Left lung (tissue), 10 donors: ENCODE data around the gene LPO. TPM values are rescaled to one million over a fixed set of nuclear protein-coding genes. Genes with fewer than 3 reads are reported as not detected.
A peak's percentile ranks its signal among the peaks of the same experiment; 100 is the strongest.

Experiments
- ATAC-seq: fragments of 200-7000 bp; cut with Tn5 transposase; one replicate; pipeline ENCODE4 v1.9.1; 2020; ENCODE audit warnings: moderate library complexity
- DNase-seq, 4 donors: peaks; one replicate each; pipeline ENCODE4 v3.0.0-alpha.2; 2013 to 2020
- H3K27ac ChIP-seq, 2 donors: fragments of 200-600 bp; sonication (generic) in 1 of 2; one replicate each; pipeline versions ENCODE4 v1.5.0 to v1.8.0; 2020 to 2021
- H3K27me3 ChIP-seq, 2 donors: fragments of 200-600 bp; sonication (generic) in 1 of 2; one replicate each; pipeline versions ENCODE4 v1.5.0 to v1.8.0; 2020 to 2021
- H3K36me3 ChIP-seq, 2 donors: fragments of 200-600 bp; sonication (generic) in 1 of 2; one replicate each; pipeline versions ENCODE4 v1.5.0 to v1.8.0; 2020 to 2021
- H3K4me1 ChIP-seq, 2 donors: fragments of 200-600 bp; one replicate each; pipeline ENCODE4 v1.8.0; 2021
- H3K4me3 ChIP-seq, 2 donors: fragments of 200-600 bp; sonication (generic) in 1 of 2; one replicate each; pipeline versions ENCODE4 v1.5.0 to v1.8.0; 2020 to 2021; ENCODE audit warnings: mild to moderate bottlenecking in 1 of 2
- H3K9me3 ChIP-seq, 2 donors: fragments of 200-600 bp; sonication (generic) in 1 of 2; one replicate each; pipeline versions ENCODE4 v1.5.0 to v1.8.0; 2020 to 2021
- intact Hi-C, 2 donors: fragments of 100-400 bp; cut with DNase I; formaldehyde crosslinking; loops; one replicate each; pipeline versions ENCODE4 v1.11.2 to v1.14.2; 2022
- polyA plus RNA-seq, 6 donors: library from polyadenylated mRNA; unstranded; fragments of 120-200 nt; gene quantifications; one replicate each; pipeline ENCODE4 v1.2.1, GENCODE V29; 2013; ENCODE audit not compliant: insufficient read length in 6 of 6
- total RNA-seq, 2 donors: library from RNA; stranded (reverse); fragmentation: NEBNext Ultra II Directional; extraction: Animal tissue kit (Norgen Biotek cat#: 25700); gene quantifications; one replicate each; pipeline ENCODE4 v1.2.1, GENCODE V29; 2021
- TF ChIP-seq, protein P1 (sequence below), 2 donors: fragments of 200-600 bp; sonication (generic) in 1 of 2; IDR thresholded peaks; one replicate each; pipeline versions ENCODE4 v1.5.0 to v1.8.0; 2021; ENCODE audit warnings: antibody characterized with exemption in 2 of 2
- donor health status: DM: no; HTN: yes; CAD: no.
- donor health status: DM: no; HTN: no; CAD: no.

Gene LPO
- total and polyA plus RNA-seq, 8 donors = 0.10 to 0.24 (median 0.14) TPM; not detected in 1

DNA sequence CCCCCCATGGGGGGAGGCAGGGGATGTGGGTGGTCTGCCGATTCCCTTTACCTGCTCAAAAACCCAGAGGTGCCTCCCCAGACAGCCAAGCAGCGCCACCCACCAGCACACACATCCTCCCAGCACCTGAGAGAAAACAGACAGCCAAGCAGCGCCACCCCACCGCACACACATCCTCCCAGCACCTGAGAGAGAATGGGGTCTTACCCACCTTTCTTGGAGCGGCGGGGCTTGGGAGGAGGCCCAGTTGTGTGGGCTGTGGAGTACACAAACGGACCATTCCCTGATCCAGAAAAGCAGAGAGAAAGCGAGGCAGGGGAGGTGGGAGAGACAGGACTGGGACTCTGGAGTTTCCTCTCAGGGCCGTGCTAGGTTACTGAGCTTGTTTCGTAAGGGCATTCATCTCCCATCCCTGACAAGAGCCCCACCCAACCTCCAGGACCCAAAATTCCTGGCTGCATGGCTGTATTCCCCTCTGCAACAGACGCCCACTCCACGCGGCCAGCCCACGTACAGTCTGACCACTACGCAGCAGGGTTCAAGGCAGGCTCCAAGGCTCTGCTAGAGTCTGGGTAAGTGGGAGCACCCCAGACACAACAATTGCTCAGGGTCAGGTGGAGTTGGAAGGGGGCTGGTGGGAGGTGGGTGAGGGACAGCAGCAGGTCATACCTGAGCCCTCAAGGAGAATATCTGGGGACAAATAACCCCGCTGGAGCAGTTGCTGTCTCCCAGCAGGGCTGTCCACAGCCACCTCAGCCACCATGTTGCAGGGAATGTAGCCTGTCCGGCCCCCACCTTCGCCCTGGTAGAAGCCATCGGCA, 68.0 kb downstream of the LPO start:
- H3K4me3 ChIP-seq = no peak overlapping the region
- H3K36me3 ChIP-seq = no peaks in the 10 kb centered on the region
- H3K27me3 ChIP-seq = peaks cover 0 to 4% of the 10 kb centered on the region in 2 donors
- intact Hi-C loops = no loop called here
- H3K4me1 ChIP-seq = peaks cover 0 to 10% of the 10 kb centered on the region in 2 donors
- no peak for ATAC-seq
- peak in 1 of 4 donors; percentile 37 for DNase-seq
- no peak overlapping the region for H3K27ac ChIP-seq
- H3K9me3 ChIP-seq = no peaks in the 10 kb centered on the region
- TF ChIP-seq, protein P1, sequence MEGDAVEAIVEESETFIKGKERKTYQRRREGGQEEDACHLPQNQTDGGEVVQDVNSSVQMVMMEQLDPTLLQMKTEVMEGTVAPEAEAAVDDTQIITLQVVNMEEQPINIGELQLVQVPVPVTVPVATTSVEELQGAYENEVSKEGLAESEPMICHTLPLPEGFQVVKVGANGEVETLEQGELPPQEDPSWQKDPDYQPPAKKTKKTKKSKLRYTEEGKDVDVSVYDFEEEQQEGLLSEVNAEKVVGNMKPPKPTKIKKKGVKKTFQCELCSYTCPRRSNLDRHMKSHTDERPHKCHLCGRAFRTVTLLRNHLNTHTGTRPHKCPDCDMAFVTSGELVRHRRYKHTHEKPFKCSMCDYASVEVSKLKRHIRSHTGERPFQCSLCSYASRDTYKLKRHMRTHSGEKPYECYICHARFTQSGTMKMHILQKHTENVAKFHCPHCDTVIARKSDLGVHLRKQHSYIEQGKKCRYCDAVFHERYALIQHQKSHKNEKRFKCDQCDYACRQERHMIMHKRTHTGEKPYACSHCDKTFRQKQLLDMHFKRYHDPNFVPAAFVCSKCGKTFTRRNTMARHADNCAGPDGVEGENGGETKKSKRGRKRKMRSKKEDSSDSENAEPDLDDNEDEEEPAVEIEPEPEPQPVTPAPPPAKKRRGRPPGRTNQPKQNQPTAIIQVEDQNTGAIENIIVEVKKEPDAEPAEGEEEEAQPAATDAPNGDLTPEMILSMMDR (IDR thresholded peaks at IDR 0.05) = no peak

DNA sequence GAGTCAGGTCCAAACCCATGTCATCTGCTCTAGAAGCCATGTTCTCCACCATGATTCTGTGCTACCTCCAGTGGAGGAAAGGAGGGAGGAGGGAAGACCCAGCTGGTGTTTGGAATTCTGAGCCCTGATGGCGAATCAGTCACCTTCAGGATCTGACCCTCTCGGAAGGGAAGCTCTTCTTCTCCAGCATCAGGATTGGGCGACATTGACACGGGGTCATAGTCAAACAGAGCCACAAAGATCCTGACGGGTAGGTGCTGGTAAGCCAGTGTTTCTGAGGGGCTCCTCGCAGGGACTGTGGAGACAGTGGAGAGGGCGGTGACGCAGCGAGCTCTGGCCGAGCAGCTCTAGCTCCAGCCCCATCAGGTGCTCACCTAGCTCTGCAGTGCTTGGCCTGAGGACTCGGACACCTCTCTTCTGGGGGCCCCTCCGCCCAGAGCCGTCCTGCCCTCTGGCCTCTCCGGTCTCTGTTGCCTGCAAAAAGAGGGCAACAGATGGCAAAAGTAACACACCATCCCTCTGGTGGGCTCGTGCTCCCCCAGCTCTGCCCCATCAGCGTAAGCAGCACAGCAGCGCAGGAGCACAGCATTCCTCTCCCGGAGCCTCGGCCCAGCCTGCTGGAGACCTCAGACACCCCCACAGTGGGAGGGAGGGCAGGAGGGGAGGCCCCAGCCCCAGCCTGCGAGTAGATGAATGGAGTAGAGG, 69.2 kb downstream of the LPO start:
- no peaks in the 10 kb centered on the region for H3K9me3 ChIP-seq
- no peaks in the 10 kb centered on the region for H3K36me3 ChIP-seq
- ATAC-seq (no peak), DNase-seq (no peak)
- intact Hi-C loops = no loop called here
- peaks cover 0 to 4% of the 10 kb centered on the region in 2 donors for H3K27me3 ChIP-seq
- H3K4me3 ChIP-seq = no peak overlapping the region
- TF ChIP-seq, protein P1 (IDR thresholded peaks at IDR 0.05) = no peak
- no peak overlapping the region for H3K27ac ChIP-seq
- peaks cover 0 to 10% of the 10 kb centered on the region in 2 donors for H3K4me1 ChIP-seq

DNA sequence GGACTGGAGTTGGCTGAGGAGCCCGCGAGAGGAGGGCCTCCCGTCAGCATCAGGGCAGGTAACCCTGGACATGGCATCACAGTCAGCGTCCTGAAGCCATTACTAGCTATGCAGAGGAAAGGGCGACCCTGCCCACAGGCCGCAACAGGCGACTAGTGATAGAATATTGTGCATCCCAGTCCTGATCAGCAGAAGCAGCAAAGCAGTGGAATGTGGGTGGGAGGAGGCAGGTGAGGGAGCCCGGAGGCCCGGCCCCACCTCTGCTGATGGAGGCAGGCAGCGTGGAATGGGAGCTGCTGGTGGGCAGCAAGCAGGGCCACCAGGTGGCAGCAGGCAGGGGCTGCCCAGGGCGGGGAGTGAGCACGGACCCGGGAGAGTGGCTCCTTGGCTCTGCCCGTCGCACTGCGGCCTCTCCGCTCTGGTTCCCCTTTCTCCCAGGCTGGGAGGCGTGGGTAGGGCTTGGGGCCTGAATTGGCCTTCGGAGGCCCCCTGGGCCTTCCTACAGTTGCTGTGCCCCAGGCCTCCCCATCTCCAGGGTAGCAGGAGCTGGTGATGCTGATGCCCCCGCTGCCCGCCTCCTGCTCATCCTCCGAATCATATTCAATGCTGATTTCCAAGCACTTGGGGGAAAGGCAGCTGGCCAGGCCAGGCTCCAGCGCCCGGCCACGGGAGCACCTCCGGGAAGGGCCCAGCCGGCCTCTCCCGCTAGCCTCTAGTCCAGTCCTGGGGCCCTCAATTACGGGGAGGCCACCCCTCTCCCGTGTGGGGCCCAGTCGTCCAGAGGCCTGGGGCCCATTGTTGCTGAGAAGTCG, 70.0 kb downstream of the LPO start:
- ATAC-seq = peak; percentile 10
- intact Hi-C loops = no loop called here

DNA sequence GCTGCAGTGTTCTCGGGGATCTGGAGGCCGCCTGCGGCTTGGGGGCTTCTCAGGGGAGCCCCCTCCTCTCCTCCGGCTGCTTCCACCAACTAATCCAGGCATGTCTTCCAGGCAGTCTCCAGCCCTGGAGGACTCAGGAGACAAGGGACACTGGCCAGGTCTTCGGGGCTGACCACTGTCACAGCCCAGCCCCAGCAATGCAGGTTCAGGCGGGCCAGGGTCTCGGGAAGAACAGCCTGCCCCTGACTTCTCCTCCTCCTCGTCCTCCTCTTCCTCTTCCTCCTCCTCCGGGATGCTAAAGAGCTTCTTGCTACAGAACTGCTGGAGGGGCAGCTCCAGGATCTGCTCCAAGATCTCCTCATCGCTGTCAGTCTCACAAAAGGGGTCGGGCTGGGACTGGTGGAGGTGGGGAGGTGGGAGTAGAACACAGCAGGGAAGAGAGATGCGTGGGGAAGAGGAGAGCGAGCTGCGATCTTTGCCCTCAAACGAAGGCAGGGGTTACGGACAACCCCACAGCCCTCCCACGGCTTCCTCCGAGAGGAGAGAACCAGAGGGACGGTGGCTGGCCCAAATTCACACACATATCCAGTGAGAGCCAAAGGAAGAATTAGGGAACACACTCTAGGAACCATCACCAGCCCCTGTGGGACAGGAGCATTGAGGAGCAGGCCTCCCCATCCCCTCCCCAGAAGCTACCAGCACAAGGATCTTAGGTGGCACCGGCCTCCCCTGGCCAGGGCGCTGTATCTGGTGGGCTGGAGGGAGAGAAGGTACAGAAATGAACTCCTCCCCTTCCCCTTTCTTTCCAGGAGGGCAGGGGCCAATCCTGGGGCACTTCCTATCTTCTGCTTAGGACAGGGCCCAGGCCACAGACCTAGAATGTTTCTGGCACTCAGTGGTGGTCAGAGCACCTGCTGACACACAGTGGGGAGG, 70.9 kb downstream of the LPO start:
- no peak for ATAC-seq
- peak in 1 of 4 donors; percentile 49 for DNase-seq
- intact Hi-C loops = no loop called here
- H3K27ac ChIP-seq = no peak overlapping the region
- TF ChIP-seq, protein P1 (IDR thresholded peaks at IDR 0.05) = no peak
- H3K4me3 ChIP-seq = no peak overlapping the region
- no peaks in the 10 kb centered on the region for H3K36me3 ChIP-seq
- H3K4me1 ChIP-seq = peaks cover 0 to 6% of the 10 kb centered on the region in 2 donors
- no peaks in the 10 kb centered on the region for H3K9me3 ChIP-seq
- H3K27me3 ChIP-seq = peaks cover 0 to 4% of the 10 kb centered on the region in 2 donors

More for the DNA sequence above, 70.0 kb downstream of the LPO start:
- Histone ChIP-seq H3K4me1 (peaks cover 0 to 10% of the 10 kb centered on the region in 2 donors), H3K4me3 (no peak overlapping the region), H3K36me3 (no peaks in the 10 kb centered on the region), H3K9me3 (no peaks in the 10 kb centered on the region), H3K27me3 (peaks cover 0 to 4% of the 10 kb centered on the region in 2 donors), H3K27ac (no peak overlapping the region)
- TF ChIP-seq, protein P1 (IDR thresholded peaks at IDR 0.05) = no peak
- DNase-seq = peak in 1 of 4 donors; percentile 83
